Type B pancreatic cell (in vitro differentiated cells): ENCODE data around the gene CREB3L4. TPM values are rescaled to one million over a fixed set of nuclear protein-coding genes. Genes with fewer than 3 reads are reported as not detected.
"Not testable (repeated sequence)": the region's sequence is repeated elsewhere in the genome, so short reads cannot be mapped to it uniquely, and the experiment has no call there.

Experiments
- DNase-seq: peaks from one replicate; pipeline ENCODE4 v3.0.0; 2021; ENCODE audit warnings: mixed read lengths; ENCODE audit not compliant: unreplicated experiment; ENCODE audit errors: extremely low spot score
- H3K27ac Mint-ChIP-seq: 2 replicates; pipeline ENCODE4 v1.8.0; 2021; ENCODE audit warnings: mild to moderate bottlenecking, mixed read lengths
- H3K27me3 Mint-ChIP-seq: 2 replicates; pipeline ENCODE4 v1.8.0; 2021; ENCODE audit warnings: mixed read lengths
- H3K36me3 Mint-ChIP-seq: 2 replicates; pipeline ENCODE4 v1.8.0; 2021; ENCODE audit warnings: mixed read lengths
- H3K4me1 Mint-ChIP-seq: one replicate; pipeline ENCODE4 v1.8.0; 2021; ENCODE audit warnings: mixed read lengths; ENCODE audit not compliant: unreplicated experiment
- H3K4me3 Mint-ChIP-seq: 2 replicates; pipeline ENCODE4 v1.8.0; 2021; ENCODE audit warnings: mild to moderate bottlenecking, mixed read lengths
- H3K9me3 Mint-ChIP-seq: 2 replicates; pipeline ENCODE4 v1.8.0; 2021; ENCODE audit warnings: mixed read lengths
- CTCF ChIP-seq: fragments of 200-600 bp; sonication (generic); conservative IDR thresholded peaks from 2 replicates; pipeline ENCODE4 v1.5.0; 2021; ENCODE audit warnings: antibody characterized with exemption, mild to moderate bottlenecking
- total RNA-seq: library from RNA; stranded (reverse); gene quantifications from 2 replicates; pipeline ENCODE4 v1.2.1, GENCODE V29; 2021; ENCODE audit warnings: low replicate concordance

The CREB3L4 gene
- total RNA-seq, 1 donor from 2014 or later: 31.8 TPM

- H3K4me1 Mint-ChIP-seq: peaks cover 17% of the 10 kb centered on the region
- no peaks in the 10 kb centered on the region for H3K27me3 Mint-ChIP-seq
- no peak for TF ChIP-seq CTCF
- no peak for DNase-seq
- H3K27ac Mint-ChIP-seq: peak overlapping the region; percentile 32
- peak overlapping the region; percentile 26 for H3K4me3 Mint-ChIP-seq
- no peaks in the 10 kb centered on the region for H3K9me3 Mint-ChIP-seq
- H3K36me3 Mint-ChIP-seq: peaks cover 29% of the 10 kb centered on the region
Observed at GRCh38 chr1:153995640-153996039, 27.9 kb downstream of the CREB3L4 start.

GRCh38 chr1:153996882-153997281 lies 29.2 kb downstream of the CREB3L4 start:
- DNase-seq, H3K27ac Mint-ChIP-seq, H3K27me3 Mint-ChIP-seq, H3K9me3 Mint-ChIP-seq, H3K4me3 Mint-ChIP-seq: not testable (repeated sequence)
- H3K4me1 Mint-ChIP-seq: peaks cover 14% of the 10 kb centered on the region
- H3K36me3 Mint-ChIP-seq: peaks cover 19% of the 10 kb centered on the region

- no peak overlapping the region for H3K4me3 Mint-ChIP-seq
- peaks cover 4% of the 10 kb centered on the region for H3K36me3 Mint-ChIP-seq
- H3K4me1 Mint-ChIP-seq: peaks cover 6% of the 10 kb centered on the region
- H3K27ac Mint-ChIP-seq: peak overlapping the region; percentile 95
- H3K9me3 Mint-ChIP-seq: no peaks in the 10 kb centered on the region
- DNase-seq: no peak
- no peaks in the 10 kb centered on the region for H3K27me3 Mint-ChIP-seq
- no peak for TF ChIP-seq CTCF
Observed at GRCh38 chr1:154000420-154000819, 32.7 kb downstream of the CREB3L4 start.

- H3K4me3 Mint-ChIP-seq: no peak overlapping the region
- DNase-seq: no peak
- TF ChIP-seq CTCF: no peak
- no peaks in the 10 kb centered on the region for H3K9me3 Mint-ChIP-seq
- no peaks in the 10 kb centered on the region for H3K27me3 Mint-ChIP-seq
- H3K4me1 Mint-ChIP-seq: peaks cover 6% of the 10 kb centered on the region
- no peaks in the 10 kb centered on the region for H3K36me3 Mint-ChIP-seq
- no peak overlapping the region for H3K27ac Mint-ChIP-seq
Observed at GRCh38 chr1:154006136-154006535, 38.4 kb downstream of the CREB3L4 start.

- H3K4me1 Mint-ChIP-seq: no peaks in the 10 kb centered on the region
- H3K4me3 Mint-ChIP-seq: no peak overlapping the region
- H3K36me3 Mint-ChIP-seq: no peaks in the 10 kb centered on the region
- no peak overlapping the region for H3K27ac Mint-ChIP-seq
- no peaks in the 10 kb centered on the region for H3K27me3 Mint-ChIP-seq
- H3K9me3 Mint-ChIP-seq: no peaks in the 10 kb centered on the region
- TF ChIP-seq CTCF: no peak
- DNase-seq: no peak
Observed at GRCh38 chr1:154012129-154012528, 44.4 kb downstream of the CREB3L4 start.

GRCh38 chr1:154012543-154012942 lies 44.8 kb downstream of the CREB3L4 start:
- H3K27ac Mint-ChIP-seq, H3K27me3 Mint-ChIP-seq, DNase-seq, H3K4me1 Mint-ChIP-seq, H3K36me3 Mint-ChIP-seq, H3K9me3 Mint-ChIP-seq, H3K4me3 Mint-ChIP-seq: not testable (repeated sequence)
